Keratinocyte (primary cell): ENCODE measurements around the gene TEX12. TPM values are rescaled to one million over a fixed set of nuclear protein-coding genes. Genes with fewer than 3 reads are reported as not detected.
A peak's percentile ranks its signal among the peaks of the same experiment; 100 is the strongest.

Source experiments
- DNase-seq: peaks from one replicate; pipeline ENCODE4 v3.0.0-alpha.2; 2011; ENCODE audit warnings: low read depth, missing footprints, low spot score
- FAIRE-seq: peaks from 2 replicates; lab custom pipeline; 2011; peaks lifted over from hg19 to GRCh38; lab: Jason Lieb, UNC
- H2AFZ ChIP-seq: 2 replicates; pipeline ENCODE4 v1.6.0; 2012; ENCODE audit warnings: low read length, control low read depth, inconsistent platforms; ENCODE audit not compliant: control insufficient read depth
- H3K27ac ChIP-seq: 2 replicates; pipeline ENCODE4 v1.5.1; 2011; ENCODE audit warnings: low read length; ENCODE audit not compliant: control insufficient read depth, insufficient read depth
- H3K27me3 ChIP-seq: 3 replicates; pipeline ENCODE4 v1.6.0; 2011; ENCODE audit warnings: low read length; ENCODE audit not compliant: control insufficient read depth, insufficient read depth; ENCODE audit errors: extremely low read depth
- H3K36me3 ChIP-seq, 2 experiments: 2 replicates in 1 of 2; 3 replicates in 1 of 2; pipeline ENCODE4 v1.5.1; 2011; ENCODE audit warnings: low read length in 2 of 2, mild to moderate bottlenecking in 1 of 2; ENCODE audit not compliant: control insufficient read depth in 2 of 2, insufficient read depth in 2 of 2; ENCODE audit errors: extremely low read depth in 1 of 2
- H3K4me1 ChIP-seq: 3 replicates; pipeline ENCODE4 v1.5.1; 2011; ENCODE audit warnings: low read length; ENCODE audit not compliant: control insufficient read depth, insufficient read depth; ENCODE audit errors: extremely low read depth
- H3K4me2 ChIP-seq: 3 replicates; pipeline ENCODE4 v1.6.0; 2011; ENCODE audit warnings: low read depth, low read length; ENCODE audit not compliant: control insufficient read depth, insufficient read depth; ENCODE audit errors: extremely low read depth
- H3K4me3 ChIP-seq, 3 experiments: fragments of 200-600 bp in 1 of 3; sonication (generic) in 1 of 3; 2 replicates in 2 of 3; 3 replicates in 1 of 3; pipeline ENCODE4 v1.5.1; 2011 to 2016; ENCODE audit warnings: low read length in 3 of 3, mild to moderate bottlenecking in 3 of 3, control low read depth in 2 of 3, inconsistent platforms in 1 of 3, low read depth in 1 of 3, mixed read lengths in 1 of 3, mixed run types in 1 of 3, moderate library complexity in 1 of 3; ENCODE audit not compliant: control insufficient read depth in 2 of 3, insufficient read depth in 2 of 3; ENCODE audit errors: extremely low read depth in 1 of 3
- H3K79me2 ChIP-seq: 2 replicates; pipeline ENCODE4 v1.6.0; 2012; ENCODE audit warnings: low read length; ENCODE audit not compliant: control insufficient read depth, insufficient read depth
- H3K9ac ChIP-seq: 3 replicates; pipeline ENCODE4 v1.6.0; 2011; ENCODE audit warnings: low read length; ENCODE audit not compliant: control insufficient read depth, insufficient read depth; ENCODE audit errors: extremely low read depth
- H3K9me1 ChIP-seq: 3 replicates; pipeline ENCODE4 v1.6.0; 2011; ENCODE audit warnings: low read length; ENCODE audit not compliant: control insufficient read depth, insufficient read depth; ENCODE audit errors: extremely low read depth
- H3K9me3 ChIP-seq: 2 replicates; pipeline ENCODE4 v1.5.1; 2012; ENCODE audit warnings: low read depth, low read length; ENCODE audit not compliant: control insufficient read depth
- H4K20me1 ChIP-seq: 3 replicates; pipeline ENCODE4 v1.6.0; 2011; ENCODE audit warnings: low read length; ENCODE audit not compliant: control insufficient read depth, insufficient read depth; ENCODE audit errors: extremely low read depth
- CTCF ChIP-seq, 3 experiments: IDR thresholded peaks in 1 of 3; conservative IDR thresholded peaks in 1 of 3; optimal IDR thresholded peaks in 1 of 3; 2 replicates in 2 of 3; 3 replicates in 1 of 3; pipeline versions ENCODE3 to v1.5.1; 2011; ENCODE audit warnings: low read length in 3 of 3, mild to moderate bottlenecking in 3 of 3, moderate library complexity in 2 of 3, control low read depth in 1 of 3, inconsistent platforms in 1 of 3; ENCODE audit not compliant: insufficient read depth in 2 of 3; ENCODE audit errors: extremely low read depth in 1 of 3
- EZH2 ChIP-seq: IDR thresholded peaks from one replicate; pipeline ENCODE4 v1.6.1; 2012; ENCODE audit warnings: inconsistent platforms, mild to moderate bottlenecking, low read length, moderate library complexity
- dilution Hi-C: fragments of 300-500 bp; cut with MboI; formaldehyde crosslinking; loops from one replicate; pipeline ENCODE4 v1.7.0; 2020; ENCODE audit warnings: low sequenced_read_pairs; ENCODE audit not compliant: extremely low pct_ligation_motif_present
- polyA plus RNA-seq, 5 experiments: library from polyadenylated mRNA; depleted of rRNA in 3 of 5; stranded (reverse) in 3 of 5; stranded (forward) in 1 of 5; unstranded in 1 of 5; fragments of >200 nt; gene quantifications; 1 replicate in 1 of 5; 2 replicates in 3 of 5; 3 replicates in 1 of 5; pipeline versions ENCODE4 v1.2.1 to v1.2.3, GENCODE V29; 2011 to 2012; ENCODE audit warnings: missing spikeins in 2 of 5, low read depth in 1 of 5, low replicate concordance in 1 of 5

The TEX12 gene
- polyA plus RNA-seq, 1 donor (not counting 4 experiments of a cell fraction or from before 2014, with no cell fraction given), result not detected

DNA sequence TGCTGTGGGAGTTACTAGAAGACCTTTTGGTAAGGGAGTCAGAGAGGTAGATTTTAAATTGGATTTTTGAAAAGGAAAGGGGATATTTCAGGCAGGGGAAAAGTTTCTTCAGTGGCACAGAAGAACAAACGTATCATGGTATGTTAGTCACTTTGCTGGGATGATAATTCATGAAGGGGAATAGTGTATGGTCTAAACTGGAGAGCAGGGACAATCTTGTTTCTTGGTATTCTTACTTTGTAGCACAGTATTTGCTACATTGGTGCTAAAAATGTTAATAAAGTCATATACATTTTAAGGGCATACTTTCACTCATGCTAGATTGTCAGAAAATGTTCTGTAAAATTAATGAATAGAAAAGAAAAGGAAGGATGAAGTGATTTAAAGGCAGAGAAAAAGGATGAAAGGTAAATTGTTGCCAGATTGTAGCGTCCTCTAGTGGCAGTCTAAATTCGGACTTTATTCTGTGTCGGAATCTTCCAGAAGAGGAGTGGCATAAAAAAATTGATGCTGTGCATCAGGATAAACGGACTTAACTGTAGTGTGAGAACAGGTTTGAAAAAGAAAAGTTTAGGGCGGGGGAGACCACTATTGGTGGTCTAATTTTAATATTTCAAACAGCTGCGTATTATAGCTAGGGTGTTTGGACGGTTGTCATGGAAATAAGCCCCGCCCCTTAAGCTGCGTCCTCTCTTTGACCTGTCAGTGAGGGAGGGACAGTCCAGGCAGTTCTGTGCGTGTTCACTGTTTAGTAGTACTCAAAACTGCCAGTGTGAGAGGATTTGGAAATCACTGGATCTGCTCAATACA, 7.8 kb downstream of the TEX12 start, which contains the start of gene BCO2:
BCO2 (plus strand) TSS at position 724 of the 810 bp plus-strand sequence. CDS start 90 bp downstream, outside the sequence.
- Histone ChIP-seq H3K4me1 (peaks cover 8% of the 10 kb centered on the region), H3K9ac (peak within 1 kb of the TSS; percentile 14), H2AFZ (peak within 1 kb of the TSS; percentile 55), H3K36me3 (no peaks in the 10 kb centered on the region), H3K9me1 (no peaks in the 10 kb centered on the region), H3K79me2 (no peaks in the 10 kb centered on the region), H3K4me2 (peak within 1 kb of the TSS; percentile 74), H3K27me3 (no peaks in the 10 kb centered on the region), H3K4me3 (peak within 1 kb of the TSS in 2 of 3 experiments; percentile 29 to 53), H3K9me3 (no peaks in the 10 kb centered on the region), H4K20me1 (no peaks in the 10 kb centered on the region), H3K27ac (no peak within 1 kb of the TSS)
- DNase-seq (no peak), FAIRE-seq (peak; percentile 78)
- TF ChIP-seq CTCF (optimal IDR thresholded peaks at IDR 0.05 in 1 of 3, IDR thresholded peaks at IDR 0.05 in 1 of 3, conservative IDR thresholded peaks at IDR 0.05 in 1 of 3; ENCODE audit: extremely low read depth in 1 of 3, insufficient read depth in 2 of 3, low read length in 3 of 3), result peak in 2 of 3 experiments; percentile 78 to 84
- no peak for TF ChIP-seq EZH2
- dilution Hi-C loops, result no loop called here

- H3K4me2 ChIP-seq, result peak overlapping the region; percentile 74
- no peaks in the 10 kb centered on the region for H4K20me1 ChIP-seq
- H3K9ac ChIP-seq, result peak overlapping the region; percentile 14
- no peaks in the 10 kb centered on the region for H3K36me3 ChIP-seq
- H3K27me3 ChIP-seq, result no peaks in the 10 kb centered on the region
- peaks cover 8% of the 10 kb centered on the region for H3K4me1 ChIP-seq
- no peak overlapping the region for H3K27ac ChIP-seq
- H3K4me3 ChIP-seq, result peak overlapping the region in 2 of 3 experiments; percentile 29 to 53
- no peak for TF ChIP-seq EZH2
- no peak for TF ChIP-seq CTCF (optimal IDR thresholded peaks at IDR 0.05 in 1 of 3, IDR thresholded peaks at IDR 0.05 in 1 of 3, conservative IDR thresholded peaks at IDR 0.05 in 1 of 3; ENCODE audit: extremely low read depth in 1 of 3, insufficient read depth in 2 of 3, low read length in 3 of 3)
- DNase-seq (no peak), FAIRE-seq (no peak)
- H2AFZ ChIP-seq, result peak overlapping the region; percentile 55
- no peaks in the 10 kb centered on the region for H3K79me2 ChIP-seq
- H3K9me1 ChIP-seq, result no peaks in the 10 kb centered on the region
- H3K9me3 ChIP-seq, result no peaks in the 10 kb centered on the region
- dilution Hi-C loops, result no loop called here
These were observed 8.4 kb downstream of the TEX12 start for GRCh38 chr11:112175599-112175952.
